ENCODE data around the gene AIRE.

AIRE gene

DNA sequence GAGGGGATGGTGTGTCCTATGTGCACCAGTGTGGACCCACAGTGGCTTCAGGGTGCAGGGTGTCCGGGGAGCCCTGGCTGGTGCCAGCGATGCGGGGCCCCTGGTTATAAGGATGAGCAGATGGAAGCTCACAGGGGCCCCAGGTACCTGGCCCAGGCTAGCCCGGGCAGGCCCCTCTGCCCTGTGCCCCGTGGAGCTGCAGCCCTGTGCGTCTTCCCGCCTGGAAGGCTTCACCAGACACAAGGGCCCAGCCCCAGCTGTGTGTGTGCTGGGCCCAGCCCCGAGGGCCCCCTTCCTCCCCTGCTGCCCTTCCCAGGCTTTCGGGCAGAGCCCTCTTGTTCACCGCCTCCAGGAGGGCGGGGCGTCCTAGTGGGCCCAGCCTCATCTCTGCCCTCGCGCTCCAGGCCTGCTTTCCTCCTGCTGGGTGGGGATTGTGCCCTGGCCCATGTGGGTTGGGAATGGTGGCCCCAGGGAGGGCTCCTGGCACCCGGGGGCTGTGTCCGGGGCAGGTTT is 30.1 kb downstream of the AIRE start:
- TF ChIP-seq, protein P1, sequence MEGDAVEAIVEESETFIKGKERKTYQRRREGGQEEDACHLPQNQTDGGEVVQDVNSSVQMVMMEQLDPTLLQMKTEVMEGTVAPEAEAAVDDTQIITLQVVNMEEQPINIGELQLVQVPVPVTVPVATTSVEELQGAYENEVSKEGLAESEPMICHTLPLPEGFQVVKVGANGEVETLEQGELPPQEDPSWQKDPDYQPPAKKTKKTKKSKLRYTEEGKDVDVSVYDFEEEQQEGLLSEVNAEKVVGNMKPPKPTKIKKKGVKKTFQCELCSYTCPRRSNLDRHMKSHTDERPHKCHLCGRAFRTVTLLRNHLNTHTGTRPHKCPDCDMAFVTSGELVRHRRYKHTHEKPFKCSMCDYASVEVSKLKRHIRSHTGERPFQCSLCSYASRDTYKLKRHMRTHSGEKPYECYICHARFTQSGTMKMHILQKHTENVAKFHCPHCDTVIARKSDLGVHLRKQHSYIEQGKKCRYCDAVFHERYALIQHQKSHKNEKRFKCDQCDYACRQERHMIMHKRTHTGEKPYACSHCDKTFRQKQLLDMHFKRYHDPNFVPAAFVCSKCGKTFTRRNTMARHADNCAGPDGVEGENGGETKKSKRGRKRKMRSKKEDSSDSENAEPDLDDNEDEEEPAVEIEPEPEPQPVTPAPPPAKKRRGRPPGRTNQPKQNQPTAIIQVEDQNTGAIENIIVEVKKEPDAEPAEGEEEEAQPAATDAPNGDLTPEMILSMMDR (IDR thresholded peaks at IDR 0.05; ENCODE audit: low read depth, low read length): no peak
- no peak overlapping the region for H3K4me3 ChIP-seq (ENCODE audit: low read depth, low read length)
- H3K27me3 ChIP-seq: no peaks in the 10 kb centered on the region
- no peaks in the 10 kb centered on the region for H3K9me3 ChIP-seq
- H3K36me3 ChIP-seq: no peaks in the 10 kb centered on the region
- H3K4me1 ChIP-seq: no peaks in the 10 kb centered on the region
- DNase-seq: no peak

DNA sequence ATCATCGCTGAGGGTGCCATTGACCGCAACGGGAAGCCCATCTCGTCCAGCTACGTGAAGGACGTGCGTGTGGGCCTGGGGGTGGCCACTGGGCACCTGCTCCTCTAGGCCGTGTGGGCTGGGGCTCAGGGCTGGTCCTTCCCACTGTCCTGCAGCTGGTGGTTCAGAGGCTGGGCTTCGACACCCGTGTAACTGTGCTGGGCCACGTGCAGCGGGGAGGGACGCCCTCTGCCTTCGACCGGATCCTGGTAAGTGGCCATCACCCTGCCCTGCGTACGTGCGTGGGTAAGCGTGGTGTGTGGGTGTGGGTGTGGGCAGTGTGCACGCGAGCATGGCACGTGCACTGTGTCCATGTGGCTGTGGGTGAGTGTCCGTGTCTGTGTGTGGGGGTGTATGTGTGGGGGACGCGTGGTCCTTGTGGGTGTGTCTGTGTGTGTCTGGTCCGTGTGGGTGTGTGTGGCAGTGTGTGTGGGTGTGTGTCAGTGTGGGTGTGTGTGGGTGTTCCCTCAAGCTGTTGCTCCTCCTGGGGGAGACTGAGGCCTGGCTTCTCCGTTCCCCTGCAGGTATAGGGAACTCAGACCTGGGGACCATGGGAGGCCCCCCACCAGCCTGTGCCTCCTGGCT is 30.7 kb downstream of the AIRE start:
- H3K4me3 ChIP-seq (ENCODE audit: low read depth, low read length): no peak overlapping the region
- no peak for DNase-seq
- H3K27me3 ChIP-seq: no peaks in the 10 kb centered on the region
- TF ChIP-seq, protein P1 (IDR thresholded peaks at IDR 0.05; ENCODE audit: low read depth, low read length): no peak
- no peaks in the 10 kb centered on the region for H3K36me3 ChIP-seq
- H3K9me3 ChIP-seq: no peaks in the 10 kb centered on the region
- no peaks in the 10 kb centered on the region for H3K4me1 ChIP-seq

DNA sequence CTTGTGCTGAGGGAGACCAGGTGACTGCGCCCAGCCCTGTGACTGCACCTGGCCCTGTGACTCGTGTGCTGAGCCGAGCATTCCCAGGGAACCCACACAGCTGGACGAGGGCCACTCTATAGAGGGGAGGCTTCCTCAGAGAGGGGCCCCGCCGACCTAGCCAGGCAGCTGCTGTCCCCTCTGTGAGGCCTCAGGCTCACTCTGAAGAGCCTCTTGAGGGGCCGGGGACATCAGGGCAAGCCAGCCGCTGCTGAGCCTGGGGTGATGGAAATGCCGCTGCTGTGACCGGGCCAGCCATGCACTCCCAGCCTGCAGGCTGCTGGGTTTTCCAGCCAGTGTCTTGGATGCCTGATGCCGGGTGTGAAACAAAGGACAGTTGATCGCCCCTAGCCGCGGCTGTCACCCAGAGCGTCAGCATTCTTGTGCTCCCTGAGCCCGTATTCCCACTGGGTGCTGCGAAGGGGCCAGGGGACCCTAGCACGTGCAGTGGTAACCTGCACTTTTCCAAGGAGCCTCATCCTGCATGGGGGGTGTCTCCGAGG is 31.6 kb downstream of the AIRE start:
- Histone ChIP-seq H3K9me3 (no peaks in the 10 kb centered on the region), H3K4me3 (ENCODE audit: low read depth, low read length) (no peak overlapping the region), H3K27me3 (no peaks in the 10 kb centered on the region), H3K4me1 (no peaks in the 10 kb centered on the region), H3K36me3 (no peaks in the 10 kb centered on the region)
- TF ChIP-seq, protein P1 (IDR thresholded peaks at IDR 0.05; ENCODE audit: low read depth, low read length): no peak
- DNase-seq: no peak

DNA sequence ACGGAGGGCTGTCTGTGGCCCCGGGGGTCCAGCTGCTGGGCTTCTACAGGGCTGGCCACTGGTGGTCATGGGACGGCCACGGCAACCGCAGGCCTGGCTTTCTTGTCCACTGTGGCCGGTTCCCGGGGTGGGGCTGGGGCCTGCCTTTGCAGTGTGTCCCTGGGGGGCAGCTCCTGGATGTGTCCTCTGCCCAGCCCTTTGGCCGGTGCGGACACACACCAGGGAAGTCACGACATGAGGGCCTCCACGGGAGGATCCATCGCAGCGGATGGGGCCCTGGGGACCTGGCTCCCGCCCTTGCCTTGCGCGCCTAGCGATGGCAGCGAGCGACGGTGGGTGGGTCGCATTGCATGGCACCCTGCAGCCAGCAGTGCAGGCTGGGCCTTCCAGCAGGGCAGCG is 32.2 kb downstream of the AIRE start:
- DNase-seq: no peak
- Histone ChIP-seq H3K4me1 (no peaks in the 10 kb centered on the region), H3K36me3 (no peaks in the 10 kb centered on the region), H3K9me3 (no peaks in the 10 kb centered on the region), H3K27me3 (no peaks in the 10 kb centered on the region), H3K4me3 (ENCODE audit: low read depth, low read length) (no peak overlapping the region)
- TF ChIP-seq, protein P1 (IDR thresholded peaks at IDR 0.05; ENCODE audit: low read depth, low read length): no peak

DNA sequence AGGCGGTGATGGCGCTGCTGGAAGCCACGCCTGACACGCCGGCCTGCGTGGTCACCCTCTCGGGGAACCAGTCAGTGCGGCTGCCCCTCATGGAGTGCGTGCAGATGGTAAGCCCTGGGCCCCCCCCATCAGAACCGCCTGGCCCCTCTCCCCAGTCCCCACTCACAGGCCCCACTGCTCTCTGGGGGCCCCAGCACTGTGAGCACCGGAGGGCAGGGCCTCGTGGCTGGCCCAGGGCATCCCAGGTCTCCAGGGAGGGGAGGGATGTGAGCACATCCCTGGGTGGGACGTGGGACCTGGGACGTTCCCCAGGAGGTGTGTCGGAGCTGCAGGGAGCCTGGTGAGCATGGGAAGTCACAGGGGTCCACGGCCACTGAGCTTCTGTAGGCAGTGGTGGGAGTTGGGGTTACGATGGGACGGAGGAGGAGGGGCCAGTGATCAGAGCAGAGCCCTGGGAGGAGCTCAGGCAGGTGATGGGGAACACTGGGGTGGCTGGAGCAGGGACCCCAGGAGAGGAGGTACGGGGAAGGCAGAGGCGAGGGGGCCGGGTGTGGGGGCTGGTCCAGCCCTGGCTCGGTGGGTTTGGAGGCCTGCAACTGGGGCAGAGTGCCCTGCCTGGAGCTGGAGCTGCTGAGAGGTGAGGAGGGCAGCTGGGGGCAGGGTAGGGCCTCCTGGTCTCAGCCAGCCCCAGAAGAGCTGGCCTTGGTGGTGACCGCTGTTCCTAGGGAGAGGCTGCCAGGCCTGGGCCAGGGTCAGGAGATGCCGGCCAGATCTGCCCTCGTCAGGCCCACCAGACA is 33.0 kb downstream of the AIRE start:
- no peaks in the 10 kb centered on the region for H3K27me3 ChIP-seq
- TF ChIP-seq, protein P1 (IDR thresholded peaks at IDR 0.05; ENCODE audit: low read depth, low read length): no peak
- H3K36me3 ChIP-seq: no peaks in the 10 kb centered on the region
- no peak overlapping the region for H3K4me3 ChIP-seq (ENCODE audit: low read depth, low read length)
- no peak for DNase-seq
- no peaks in the 10 kb centered on the region for H3K4me1 ChIP-seq
- no peaks in the 10 kb centered on the region for H3K9me3 ChIP-seq

Measured in BE2C (cell line).